Neural cell (in vitro differentiated cells): ENCODE measurements around the gene CDKL5.

Source experiments
- EZH2 ChIP-seq: fragments of 200-600, 300-800 bp; shearing (Covaris generic), sonication (generic); IDR thresholded peaks from 2 replicates; pipeline ENCODE4 v1.6.1; 2014; ENCODE audit warnings: antibody characterized with exemption, low read length, borderline replicate concordance, mild to moderate bottlenecking; ENCODE audit not compliant: insufficient read depth, poor library complexity, severe bottlenecking
- RAD21 ChIP-seq: fragments of 450-650 bp; conservative IDR thresholded peaks from 2 replicates; pipeline ENCODE4 v1.6.1; 2014; ENCODE audit warnings: antibody characterized with exemption, mild to moderate bottlenecking, moderate library complexity
- TAF1 ChIP-seq: IDR thresholded peaks from 2 replicates; pipeline ENCODE4 v1.6.1; 2012; ENCODE audit warnings: low read depth
- TF ChIP-seq, protein P1 (sequence below): fragments of 450-650 bp; IDR thresholded peaks from 2 replicates; pipeline ENCODE4 v1.5.1; 2014; ENCODE audit warnings: antibody characterized with exemption, mild to moderate bottlenecking, moderate library complexity; ENCODE audit not compliant: poor library complexity, severe bottlenecking

DNA sequence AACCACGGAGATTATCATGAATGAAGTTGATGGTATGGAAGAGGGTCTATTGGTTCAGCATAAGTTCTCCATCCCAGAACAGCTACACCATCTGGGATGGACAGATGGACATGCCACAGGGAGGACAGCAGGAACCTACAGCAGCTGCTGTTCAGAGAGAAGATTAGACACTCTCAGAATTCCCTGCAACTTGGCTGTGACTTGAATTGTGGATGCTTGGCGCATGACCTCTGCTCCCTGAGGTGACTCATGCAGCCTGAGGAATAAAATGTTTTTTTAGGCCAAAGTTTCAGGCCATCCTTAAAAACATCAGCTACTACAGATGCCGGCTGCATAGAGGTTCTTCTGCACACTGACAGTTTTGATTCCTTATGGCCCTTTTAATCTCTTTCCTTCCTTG lies 149.2 kb downstream of the CDKL5 start:
- TF ChIP-seq, protein P1, sequence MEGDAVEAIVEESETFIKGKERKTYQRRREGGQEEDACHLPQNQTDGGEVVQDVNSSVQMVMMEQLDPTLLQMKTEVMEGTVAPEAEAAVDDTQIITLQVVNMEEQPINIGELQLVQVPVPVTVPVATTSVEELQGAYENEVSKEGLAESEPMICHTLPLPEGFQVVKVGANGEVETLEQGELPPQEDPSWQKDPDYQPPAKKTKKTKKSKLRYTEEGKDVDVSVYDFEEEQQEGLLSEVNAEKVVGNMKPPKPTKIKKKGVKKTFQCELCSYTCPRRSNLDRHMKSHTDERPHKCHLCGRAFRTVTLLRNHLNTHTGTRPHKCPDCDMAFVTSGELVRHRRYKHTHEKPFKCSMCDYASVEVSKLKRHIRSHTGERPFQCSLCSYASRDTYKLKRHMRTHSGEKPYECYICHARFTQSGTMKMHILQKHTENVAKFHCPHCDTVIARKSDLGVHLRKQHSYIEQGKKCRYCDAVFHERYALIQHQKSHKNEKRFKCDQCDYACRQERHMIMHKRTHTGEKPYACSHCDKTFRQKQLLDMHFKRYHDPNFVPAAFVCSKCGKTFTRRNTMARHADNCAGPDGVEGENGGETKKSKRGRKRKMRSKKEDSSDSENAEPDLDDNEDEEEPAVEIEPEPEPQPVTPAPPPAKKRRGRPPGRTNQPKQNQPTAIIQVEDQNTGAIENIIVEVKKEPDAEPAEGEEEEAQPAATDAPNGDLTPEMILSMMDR: no peak
- no peak for TF ChIP-seq EZH2
- TF ChIP-seq TAF1: no peak
- no peak for TF ChIP-seq RAD21
